B cell (primary cell): ENCODE results near the gene RAB5A.

Experiments used
- EZH2 ChIP-seq: IDR thresholded peaks from 2 replicates; pipeline ENCODE4 v1.6.1; 2012; ENCODE audit warnings: borderline replicate concordance, low read depth, mild to moderate bottlenecking, moderate library complexity, low read length; ENCODE audit not compliant: insufficient read depth, poor library complexity, severe bottlenecking
- TF ChIP-seq, protein P1 (sequence below): fragments of 200-600 bp; IDR thresholded peaks from one replicate; pipeline ENCODE4 v1.8.0; 2022; ENCODE audit warnings: antibody characterized with exemption, mild to moderate bottlenecking

DNA sequence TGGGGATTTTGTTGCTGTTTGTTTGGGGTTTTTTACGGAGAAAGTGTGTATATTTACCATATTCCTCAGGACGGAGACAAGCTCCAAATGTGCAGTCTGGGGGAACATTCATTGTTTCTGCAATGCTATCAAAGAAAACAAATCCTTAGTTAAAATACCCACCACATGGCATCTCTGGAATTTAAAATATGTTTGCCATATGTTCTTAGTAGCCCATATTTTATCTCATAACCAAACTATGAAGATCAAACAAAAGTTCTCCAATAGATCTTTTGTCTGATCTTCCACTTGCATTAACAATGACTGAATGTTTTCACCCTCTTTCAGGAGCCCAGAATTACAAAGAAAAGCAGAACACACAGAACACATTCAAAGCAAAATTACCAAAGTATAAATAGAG is 48.2 kb upstream of the RAB5A start:
- TF ChIP-seq, protein P1, sequence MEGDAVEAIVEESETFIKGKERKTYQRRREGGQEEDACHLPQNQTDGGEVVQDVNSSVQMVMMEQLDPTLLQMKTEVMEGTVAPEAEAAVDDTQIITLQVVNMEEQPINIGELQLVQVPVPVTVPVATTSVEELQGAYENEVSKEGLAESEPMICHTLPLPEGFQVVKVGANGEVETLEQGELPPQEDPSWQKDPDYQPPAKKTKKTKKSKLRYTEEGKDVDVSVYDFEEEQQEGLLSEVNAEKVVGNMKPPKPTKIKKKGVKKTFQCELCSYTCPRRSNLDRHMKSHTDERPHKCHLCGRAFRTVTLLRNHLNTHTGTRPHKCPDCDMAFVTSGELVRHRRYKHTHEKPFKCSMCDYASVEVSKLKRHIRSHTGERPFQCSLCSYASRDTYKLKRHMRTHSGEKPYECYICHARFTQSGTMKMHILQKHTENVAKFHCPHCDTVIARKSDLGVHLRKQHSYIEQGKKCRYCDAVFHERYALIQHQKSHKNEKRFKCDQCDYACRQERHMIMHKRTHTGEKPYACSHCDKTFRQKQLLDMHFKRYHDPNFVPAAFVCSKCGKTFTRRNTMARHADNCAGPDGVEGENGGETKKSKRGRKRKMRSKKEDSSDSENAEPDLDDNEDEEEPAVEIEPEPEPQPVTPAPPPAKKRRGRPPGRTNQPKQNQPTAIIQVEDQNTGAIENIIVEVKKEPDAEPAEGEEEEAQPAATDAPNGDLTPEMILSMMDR = no peak
- no peak for TF ChIP-seq EZH2
